A549 (cell line): Measurements from ENCODE around the gene STIMATE.

Experiments
- CBX8 ChIP-seq: fragments of 200-600 bp; sonication (generic); IDR thresholded peaks from 2 replicates; pipeline ENCODE4 v1.6.1; 2016
- CTCF ChIP-seq: fragments of >200 bp; sonication (Bioruptor Twin); formaldehyde crosslinking; IDR thresholded peaks from 3 replicates; pipeline ENCODE4 v1.5.1; 2016
- E2F6 ChIP-seq: IDR thresholded peaks from 2 replicates; pipeline ENCODE4 v1.6.1; 2012; ENCODE audit warnings: low read depth, borderline replicate concordance
- ESRRA ChIP-seq: fragments of 150-350 bp; IDR thresholded peaks from 2 replicates; pipeline ENCODE4 v1.6.1; 2014; ENCODE audit warnings: mild to moderate bottlenecking, low read length, borderline replicate concordance
- FOSL2 ChIP-seq, 2 experiments: fragments of 450-650 bp in 1 of 2; fragments of >200 bp in 1 of 2; sonication (Bioruptor Twin) in 1 of 2; formaldehyde crosslinking; IDR thresholded peaks; 2 replicates each; pipeline versions ENCODE4 v1.5.0 to v1.6.1; 2016 to 2020; ENCODE audit warnings: mild to moderate bottlenecking in 1 of 2, moderate library complexity in 1 of 2
- HOXA7 ChIP-seq: fragments of 250-450 bp; sonication (Bioruptor Pico); IDR thresholded peaks from 2 replicates; pipeline ENCODE4 v1.5.0; 2020; ENCODE audit warnings: mild to moderate bottlenecking, moderate library complexity
- MAX ChIP-seq: IDR thresholded peaks from 2 replicates; pipeline ENCODE4 v1.6.1; 2012
- POLR2A ChIP-seq: IDR thresholded peaks from 2 replicates; pipeline ENCODE4 v1.6.1; 2012; ENCODE audit warnings: mild to moderate bottlenecking, low read length
- RCOR1 ChIP-seq: fragments of 150-350 bp; IDR thresholded peaks from 2 replicates; pipeline ENCODE4 v1.6.1; 2014; ENCODE audit warnings: antibody characterized with exemption, low read length, low read depth

GRCh38 chr3:52829906-52830463 is 67.4 kb downstream of the STIMATE start:
- no peak for TF ChIP-seq ESRRA
- TF ChIP-seq E2F6: no peak
- TF ChIP-seq RCOR1: no peak
- TF ChIP-seq CTCF: no peak
- TF ChIP-seq CBX8: no peak
- no peak for TF ChIP-seq FOSL2 (IDR thresholded peaks at IDR 0.05)
- no peak for TF ChIP-seq FOSL2 (CRISPR knock-in tag; IDR thresholded peaks at IDR 0.05)
- no peak for TF ChIP-seq POLR2A
- no peak for TF ChIP-seq MAX
- TF ChIP-seq HOXA7 (CRISPR knock-in tag): no peak
